H4 (cell line): ENCODE results near the gene FRMD3. TPM values are rescaled to one million over a fixed set of nuclear protein-coding genes. Genes with fewer than 3 reads are reported as not detected.

Experiments
- DNase-seq: peaks from one replicate; pipeline ENCODE4 v3.0.0-alpha.2; 2015; ENCODE audit warnings: low spot score
- total RNA-seq: library from RNA; depleted of rRNA; stranded (reverse); fragments of >200 nt; shearing (Covaris generic); gene quantifications from 2 replicates; pipeline ENCODE4 v1.2.3, GENCODE V29; 2014

The FRMD3 gene
- total RNA-seq, 1 experiment from 2014 or later: 0.29 TPM

DNA sequence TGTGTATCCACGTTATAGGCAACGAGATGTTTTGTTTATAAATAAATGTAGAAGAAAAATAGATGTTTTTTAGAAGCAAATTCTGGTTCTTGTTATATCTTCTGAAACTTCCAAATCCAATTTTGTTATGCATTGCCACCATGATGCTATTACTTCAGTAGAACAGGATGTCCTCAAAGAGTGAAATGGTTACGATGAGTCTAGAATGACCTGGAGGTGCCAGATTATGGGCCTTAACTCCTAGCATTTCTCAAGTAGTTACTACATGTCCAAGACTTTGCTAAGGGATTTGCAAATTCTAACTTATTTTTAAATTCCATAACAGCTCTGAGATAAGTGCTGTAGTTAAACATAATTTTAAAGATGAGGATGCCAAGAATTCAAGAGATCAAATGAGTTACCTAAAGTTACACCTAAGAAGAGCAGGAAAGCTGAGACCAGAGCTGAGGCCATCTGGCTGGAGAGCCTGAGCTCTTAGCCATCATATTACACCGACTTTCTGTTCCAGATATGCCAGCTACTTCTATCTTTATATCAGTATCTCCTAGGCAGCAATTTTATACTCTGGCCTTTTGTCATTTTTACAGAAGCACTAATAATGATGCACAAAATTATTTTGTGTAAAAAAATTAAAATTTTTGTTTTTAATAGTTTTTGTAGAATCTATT lies 302.0 kb downstream of the FRMD3 start:
- no peak for DNase-seq

DNA sequence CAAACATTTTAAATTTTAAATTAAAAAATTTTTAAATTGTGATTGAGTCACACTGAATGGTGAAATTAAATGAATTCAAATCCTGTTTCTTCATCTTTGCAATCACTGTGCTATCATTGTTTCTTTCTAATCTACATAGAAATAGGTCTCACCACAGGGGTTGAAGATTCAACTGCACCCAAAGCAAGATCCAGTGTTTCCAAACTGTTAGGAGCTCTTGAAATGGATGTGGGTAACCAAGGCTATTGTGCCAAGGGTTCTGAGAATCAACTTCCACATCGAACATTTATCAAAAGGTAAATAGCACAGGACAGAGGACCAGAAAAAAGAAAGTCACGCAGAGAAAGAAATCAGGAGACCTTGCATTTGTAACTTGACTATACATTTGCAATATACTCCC lies 302.7 kb downstream of the FRMD3 start:
- DNase-seq: no peak

DNA sequence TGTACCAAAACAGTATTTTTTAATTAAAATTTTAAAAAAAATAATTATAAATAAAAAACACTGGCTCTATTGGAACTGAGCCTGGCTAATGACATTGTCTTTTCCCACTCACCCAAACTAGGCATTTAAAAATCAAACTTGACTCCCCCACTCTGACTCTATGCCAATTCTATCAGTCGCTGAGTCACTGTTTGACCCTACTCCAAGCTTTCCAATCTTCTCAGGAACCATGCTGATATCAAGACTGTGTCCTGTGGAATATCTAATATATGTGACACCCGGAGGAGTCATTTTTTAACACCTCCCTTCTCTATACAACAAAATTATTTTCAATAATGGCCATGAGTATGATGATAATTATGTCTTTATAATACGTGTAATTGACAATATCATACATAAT lies 303.7 kb downstream of the FRMD3 start:
- DNase-seq: no peak

DNA sequence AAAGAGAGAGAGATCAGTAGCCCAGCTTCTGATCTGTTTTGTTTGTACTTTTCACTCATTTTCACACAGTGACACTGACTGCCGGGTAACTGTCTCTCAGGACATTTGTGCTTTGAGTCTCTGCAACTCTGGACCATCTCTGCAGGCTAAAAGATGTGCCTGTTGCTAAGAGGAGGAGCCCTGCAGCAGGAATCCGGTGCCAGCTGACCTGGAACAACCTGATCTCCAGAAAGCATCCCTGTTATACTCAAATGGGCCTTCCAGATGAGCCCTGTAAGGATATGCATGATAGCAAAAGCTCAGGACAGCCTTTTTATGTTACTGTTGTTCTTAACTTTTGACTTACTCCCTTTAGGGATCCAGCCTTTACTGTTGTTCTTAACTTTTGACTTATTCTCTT lies 304.6 kb downstream of the FRMD3 start:
- no peak for DNase-seq

DNA sequence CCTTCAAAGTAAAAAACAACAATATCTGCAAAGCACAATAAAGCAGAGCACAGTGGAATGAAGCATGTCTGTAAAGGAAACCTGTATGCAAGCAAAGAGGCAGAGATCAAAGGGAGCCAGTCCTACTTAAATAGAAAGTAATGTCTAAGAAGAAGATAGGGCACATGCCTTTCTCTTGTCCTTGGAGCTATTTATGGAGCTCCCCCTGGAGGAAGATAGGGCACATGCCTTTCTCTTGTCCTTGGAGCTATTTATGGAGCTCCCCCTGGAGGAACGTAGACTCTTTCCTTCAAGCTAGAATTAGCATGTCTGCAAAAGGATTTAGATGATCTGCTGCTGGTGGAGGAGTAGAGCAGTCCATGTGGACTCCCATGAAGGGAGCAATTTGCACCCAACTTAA lies 307.2 kb downstream of the FRMD3 start:
- DNase-seq: peak; percentile 63

DNA sequence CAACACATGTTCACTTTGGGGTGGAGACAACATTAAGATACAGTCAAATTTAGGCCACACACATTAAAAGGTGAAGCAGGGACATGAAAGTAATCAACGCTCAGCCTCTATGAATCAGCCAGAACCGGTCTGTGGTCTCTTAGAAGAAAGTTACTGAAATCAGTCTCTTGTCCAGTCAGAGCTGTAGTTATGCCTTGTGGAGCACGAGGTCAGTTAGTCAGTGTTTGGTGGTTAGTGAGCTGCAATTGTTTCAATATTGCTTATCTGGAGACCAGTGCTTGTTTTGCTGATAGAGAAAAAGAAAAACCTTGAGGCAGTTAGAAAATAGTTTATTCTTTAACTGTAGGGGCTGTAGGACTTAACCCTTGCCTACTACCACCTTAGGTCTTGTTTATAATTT lies 317.5 kb downstream of the FRMD3 start:
- peak; percentile 76 for DNase-seq

DNA sequence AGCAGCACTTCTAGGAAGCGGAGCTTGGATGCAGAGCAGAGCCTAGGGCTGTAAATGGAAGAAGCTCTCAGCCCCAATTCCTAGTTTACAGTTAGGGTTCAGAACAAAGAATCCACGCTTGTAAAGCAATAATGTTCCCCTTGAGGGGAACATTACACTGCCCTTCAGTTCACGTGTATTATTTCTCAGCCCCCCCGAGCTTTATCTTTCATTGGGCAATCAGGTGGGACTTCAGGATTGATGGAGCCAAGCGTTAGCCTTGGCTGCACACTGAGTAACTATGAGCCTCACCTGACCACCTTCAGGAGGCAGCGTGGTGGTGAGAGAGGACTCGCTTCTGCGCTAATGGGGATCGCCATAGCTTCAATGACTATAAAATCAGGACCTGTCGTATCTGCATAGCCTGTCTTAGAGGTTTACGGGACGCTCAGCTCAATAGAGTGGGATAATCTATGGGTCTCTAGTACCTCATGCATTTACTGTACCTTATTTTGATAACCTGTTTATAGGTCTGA lies 318.2 kb downstream of the FRMD3 start:
- DNase-seq: no peak

DNA sequence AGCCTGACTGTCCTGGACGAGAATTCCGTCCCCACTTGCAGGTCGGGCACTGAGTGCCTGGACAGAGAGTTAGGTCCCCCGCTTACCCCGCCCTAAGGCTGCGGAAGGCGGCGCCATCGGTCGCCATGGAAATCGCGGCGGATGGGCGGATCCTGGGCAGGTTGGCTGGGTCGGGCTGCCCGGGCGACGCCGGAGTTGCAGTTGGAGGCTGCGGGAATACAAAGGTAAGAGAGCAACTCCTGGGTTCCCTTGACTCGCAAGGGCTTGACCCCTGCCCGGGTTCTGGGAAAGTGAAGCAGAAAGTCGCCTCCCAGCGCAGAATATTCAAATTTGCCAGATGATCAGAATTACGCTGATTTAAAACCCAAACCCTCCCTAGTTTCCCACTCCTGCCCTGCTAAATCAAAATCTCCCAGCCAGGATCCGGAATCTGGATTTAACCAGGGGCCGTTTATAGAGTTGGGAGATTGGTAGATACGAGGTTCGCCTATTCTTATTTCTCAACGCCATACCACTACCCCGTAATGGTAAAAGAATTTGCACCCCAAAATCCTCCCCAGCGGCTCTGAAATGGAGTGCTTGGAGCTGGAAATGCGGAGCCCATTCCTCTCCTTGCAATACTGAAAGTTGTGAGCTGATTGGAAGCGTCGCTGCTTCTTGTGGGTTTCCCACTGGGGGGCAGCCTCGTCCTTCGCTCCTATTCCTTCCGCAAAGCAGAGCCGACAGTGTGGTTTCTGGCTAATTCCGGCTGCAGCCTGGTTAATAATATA lies 318.9 kb downstream of the FRMD3 start:
- peak; percentile 90 for DNase-seq

DNA sequence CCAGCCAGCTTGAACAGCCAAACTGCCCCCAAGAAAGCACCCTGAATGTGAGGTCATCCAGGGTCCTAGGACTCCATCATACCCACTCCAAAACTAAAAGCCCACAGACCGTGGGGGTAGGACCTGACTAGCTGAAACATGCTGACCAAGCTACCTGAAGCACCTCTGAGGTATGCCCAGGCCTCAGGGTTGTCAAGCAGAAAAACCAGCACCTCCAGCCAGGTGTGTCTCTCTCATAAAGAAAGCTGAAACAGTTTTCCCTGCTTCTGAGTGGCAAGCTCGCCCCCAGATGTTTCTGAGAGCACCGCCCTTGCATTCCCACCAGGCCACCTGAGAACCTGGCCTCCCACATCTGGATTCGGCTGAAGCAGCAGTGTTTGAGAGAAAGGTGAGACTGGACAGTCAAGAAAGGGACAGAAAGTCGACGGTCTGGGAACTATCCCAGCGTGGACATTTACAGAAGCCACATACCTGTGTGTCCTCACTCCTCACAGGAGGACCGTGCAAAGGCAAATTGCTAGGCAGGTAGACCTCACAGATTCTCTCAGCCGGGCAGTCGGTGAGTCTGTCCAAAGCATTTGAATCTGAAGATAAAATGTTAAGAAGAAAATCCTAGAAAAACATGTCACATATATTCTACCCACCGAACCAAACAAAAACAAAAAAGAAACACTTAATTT lies 319.6 kb downstream of the FRMD3 start:
- no peak for DNase-seq

DNA sequence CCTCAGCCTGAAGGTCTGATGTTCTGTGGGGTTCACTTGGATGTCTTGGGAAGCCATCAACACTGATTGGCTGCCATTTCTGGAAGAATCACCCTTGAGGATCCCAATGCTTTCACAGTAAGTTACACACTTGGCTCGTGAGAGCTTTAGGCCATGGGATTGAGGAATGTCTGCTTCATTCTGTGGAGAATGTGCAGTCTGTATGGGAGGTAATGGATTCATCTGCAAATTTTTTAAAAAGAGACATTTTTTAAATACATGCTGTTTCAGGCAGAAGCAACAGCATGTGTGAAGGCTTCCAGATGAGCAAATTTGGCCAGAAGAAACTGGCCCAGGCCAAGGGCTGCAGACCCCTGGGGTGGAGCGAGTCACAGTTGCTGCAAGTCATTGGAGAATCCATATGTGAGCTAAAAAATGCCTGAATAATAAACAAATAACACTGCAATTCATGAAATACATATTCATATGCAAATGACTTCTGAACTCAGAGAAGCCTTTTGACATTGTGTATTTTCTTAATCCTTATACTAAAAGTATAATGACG lies 328.9 kb downstream of the FRMD3 start:
- DNase-seq: no peak

DNA sequence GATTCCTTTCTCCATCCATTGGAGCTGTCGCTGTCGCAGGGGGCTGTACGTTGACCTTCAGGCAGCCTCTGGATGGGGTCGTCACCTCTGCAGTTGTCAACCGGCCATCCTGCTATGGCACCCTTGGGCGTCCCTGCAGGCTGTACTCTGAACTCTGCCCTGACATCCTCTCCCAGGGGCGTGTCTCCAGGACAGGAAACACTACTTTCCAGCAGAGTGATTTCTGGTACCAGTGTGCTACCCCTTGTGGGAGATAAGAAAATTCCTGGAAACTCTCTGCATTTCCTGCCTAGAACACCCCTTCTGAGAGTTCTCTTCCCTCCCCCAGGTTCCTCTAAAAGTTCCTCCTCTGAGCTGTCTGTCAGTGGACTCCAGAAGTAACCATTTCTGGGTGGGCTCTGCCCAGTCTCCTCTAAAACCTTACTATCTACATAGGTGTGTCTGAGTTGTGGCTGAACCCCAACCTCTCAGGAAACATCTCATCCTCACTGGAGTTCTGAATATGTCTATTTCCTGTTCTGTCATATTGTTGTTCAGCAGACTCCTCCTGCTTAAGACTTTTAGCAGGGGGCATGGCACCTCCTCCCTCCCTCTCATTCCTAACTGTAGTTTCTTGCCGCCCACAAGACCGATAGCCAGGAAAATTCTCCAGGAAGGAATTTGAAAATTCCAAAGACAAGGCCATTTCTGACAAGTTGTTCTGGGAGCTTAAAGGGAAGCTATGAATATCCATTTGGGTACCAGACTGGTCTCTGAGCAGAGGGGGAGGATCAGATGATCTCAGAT lies 329.9 kb downstream of the FRMD3 start:
- DNase-seq: no peak

DNA sequence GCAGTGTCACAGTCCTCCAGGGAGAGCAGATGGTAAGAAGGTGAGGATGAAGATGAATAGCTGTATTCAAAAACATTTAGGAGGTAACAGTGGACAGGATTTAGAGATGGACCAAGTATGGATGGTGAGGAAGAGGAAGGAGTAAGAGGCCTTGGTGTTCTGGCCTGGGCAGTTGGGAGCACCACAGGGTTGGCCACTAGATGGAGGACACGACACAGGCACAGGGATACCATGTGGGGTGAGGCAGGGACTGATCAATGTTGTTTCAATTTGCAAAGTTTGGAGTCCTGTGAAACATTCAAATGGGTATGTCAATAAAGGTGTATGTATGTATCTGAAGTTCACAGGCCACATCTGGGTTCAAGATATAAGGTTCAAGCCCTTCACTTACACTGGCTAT lies 334.2 kb downstream of the FRMD3 start:
- no peak for DNase-seq

DNA sequence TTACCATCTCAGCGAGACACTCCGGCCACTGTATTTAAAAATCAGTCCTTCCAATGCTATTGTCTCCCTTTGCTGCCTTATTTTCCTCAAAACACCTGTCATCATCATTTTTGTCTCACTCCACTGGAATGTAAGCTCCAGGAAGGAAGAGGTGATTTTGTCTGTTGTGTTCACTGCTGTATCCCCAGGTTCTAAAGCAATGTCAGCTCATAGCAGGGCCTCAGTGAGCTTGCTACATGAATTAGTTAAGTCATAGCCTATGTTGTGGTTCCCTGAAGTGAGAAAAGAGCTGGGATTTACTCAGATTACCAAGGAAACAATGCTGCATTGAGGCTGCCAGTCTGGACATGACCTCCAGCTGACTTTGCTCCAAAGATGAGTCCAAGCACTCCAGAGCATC lies 337.7 kb downstream of the FRMD3 start:
- DNase-seq: no peak

DNA sequence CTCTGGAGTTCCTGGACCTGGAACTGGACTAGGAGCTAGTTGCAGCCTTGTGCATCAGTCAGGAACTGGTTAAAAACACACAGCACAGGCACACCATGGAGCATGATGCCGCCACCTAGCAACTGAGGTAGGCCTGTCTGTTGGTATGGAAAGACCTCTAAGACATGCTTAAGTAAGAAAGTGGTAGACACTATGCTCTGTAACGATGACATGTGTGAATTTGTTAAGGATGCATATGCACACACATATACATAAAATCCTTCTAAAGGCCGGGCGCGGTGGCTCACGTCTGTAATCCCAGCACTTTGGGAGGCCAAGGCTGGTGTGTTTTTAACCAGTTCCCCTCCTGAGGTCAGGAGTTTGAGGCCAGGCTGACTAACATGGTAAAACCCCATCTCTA lies 338.4 kb downstream of the FRMD3 start:
- no peak for DNase-seq

DNA sequence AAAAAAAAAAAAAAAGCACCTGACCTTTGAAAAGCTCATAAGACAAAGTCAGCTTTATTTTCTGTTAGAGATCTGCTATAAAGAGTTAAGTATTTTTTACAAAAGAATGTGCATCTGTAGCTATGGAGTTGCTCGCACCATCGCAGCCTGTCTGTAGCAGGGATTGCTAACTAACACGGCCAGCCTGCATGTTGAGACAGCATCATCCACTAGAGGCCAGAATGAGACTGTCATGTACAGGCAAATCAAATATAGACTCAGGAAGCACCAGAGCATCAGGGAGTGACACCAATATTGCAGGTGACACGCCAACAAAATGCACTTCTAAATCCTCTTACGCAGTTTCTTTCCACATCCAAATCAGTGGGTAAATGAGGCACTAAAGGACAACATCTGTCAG lies 339.0 kb downstream of the FRMD3 start:
- peak; percentile 44 for DNase-seq

DNA sequence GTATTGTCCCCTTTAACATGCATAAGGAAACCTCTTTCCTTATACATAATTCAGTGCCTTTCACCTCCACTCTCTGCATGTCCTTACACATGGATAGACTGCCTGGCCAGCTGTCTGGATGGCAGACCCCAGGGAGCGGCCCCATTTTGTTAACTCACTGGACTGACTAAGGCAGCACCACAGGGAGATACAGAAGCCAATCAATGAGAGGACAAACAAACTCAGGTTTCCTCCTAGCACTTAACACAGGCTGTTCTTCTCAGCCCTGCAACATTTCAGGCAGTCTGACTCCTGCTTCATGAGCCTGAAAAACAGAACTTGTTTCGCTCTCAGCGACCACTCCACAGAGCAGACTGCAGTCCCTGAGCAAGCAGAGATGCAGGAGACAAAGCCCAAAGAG lies 339.8 kb downstream of the FRMD3 start:
- no peak for DNase-seq

DNA sequence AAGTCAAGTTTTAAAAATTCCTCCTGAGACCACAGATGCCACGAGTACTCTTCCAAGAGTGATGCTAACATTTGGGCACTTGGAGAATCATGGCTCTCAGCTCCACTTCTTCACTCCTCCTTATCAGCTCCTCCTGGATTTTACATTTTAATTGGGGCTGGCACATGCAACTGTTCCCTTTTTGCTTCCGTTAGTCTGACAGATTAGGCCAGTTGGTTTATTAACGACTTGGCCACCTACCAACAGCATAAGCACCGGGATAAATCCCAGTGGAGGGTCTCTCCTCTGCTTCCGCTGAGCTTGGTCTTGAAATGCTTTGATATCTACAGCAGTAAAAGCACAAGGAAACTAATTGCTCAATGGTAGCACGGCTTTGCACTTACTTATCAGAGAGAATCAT lies 340.6 kb downstream of the FRMD3 start:
- no peak for DNase-seq

DNA sequence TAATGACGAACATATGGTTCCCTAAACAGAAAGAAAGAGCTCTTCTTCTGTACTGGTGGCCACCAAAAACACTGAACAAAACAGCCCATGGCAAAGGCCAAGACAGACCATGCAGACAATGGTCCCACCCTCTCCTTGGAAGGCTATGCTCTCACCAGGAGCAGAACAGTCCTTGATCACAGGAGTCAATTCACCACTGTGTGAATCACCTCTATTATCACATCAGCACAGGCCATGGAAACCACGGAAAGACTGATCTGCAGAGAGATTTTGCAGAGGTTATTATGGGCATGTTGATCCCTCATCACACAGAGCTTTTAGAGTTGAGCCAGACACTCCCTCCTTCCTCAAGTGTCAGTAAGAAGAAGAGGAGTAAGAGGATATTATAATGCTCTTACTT lies 341.3 kb downstream of the FRMD3 start:
- DNase-seq: no peak
